Activated CD8-positive, alpha-beta T cell treated with anti-CD3 and anti-CD28 coated beads, Interleukin-2, amount 10 ng/mL, durations not matched to agents 7 days and 5 days (primary cell): ENCODE measurements around the gene DLX6. TPM values are rescaled to one million over a fixed set of nuclear protein-coding genes. Genes with fewer than 3 reads are reported as not detected.
A peak's percentile ranks its signal among the peaks of the same experiment; 100 is the strongest.

ENCODE experiments used
- ATAC-seq: fragments of 150-1000 bp; cut with Tn5 transposase; one replicate; pipeline ENCODE4 v1.10.0; 2021; ENCODE audit warnings: moderate library complexity
- CTCF ChIA-PET: fragments of 350-600 bp; sonication (Branson Sonifier 250); formaldehyde crosslinking; loops from one replicate; lab custom pipeline; 2021; ENCODE audit warnings: antibody characterized with exemption; lab: Charles Lee
- POLR2A ChIA-PET: fragments of 350-600 bp; sonication (Branson Sonifier 250); formaldehyde crosslinking; loops from one replicate; lab custom pipeline; 2021; ENCODE audit warnings: antibody characterized with exemption; lab: Charles Lee
- DNase-seq: peaks from one replicate; pipeline ENCODE4 v3.0.0-alpha.2; 2020
- H3K27ac Mint-ChIP-seq: one replicate; pipeline ENCODE4 v1.8.0; 2021; ENCODE audit warnings: mild to moderate bottlenecking, mixed read lengths
- H3K27me3 Mint-ChIP-seq: one replicate; pipeline ENCODE4 v1.8.0; 2021; ENCODE audit warnings: low read depth, mixed read lengths
- H3K36me3 Mint-ChIP-seq: one replicate; pipeline ENCODE4 v1.8.0; 2021; ENCODE audit warnings: low read depth, mixed read lengths
- H3K4me1 Mint-ChIP-seq: one replicate; pipeline ENCODE4 v1.8.0; 2021; ENCODE audit warnings: low read depth, mixed read lengths
- H3K4me3 Mint-ChIP-seq: one replicate; pipeline ENCODE4 v1.8.0; 2021; ENCODE audit warnings: mild to moderate bottlenecking, mixed read lengths
- H3K9me3 Mint-ChIP-seq: one replicate; pipeline ENCODE4 v1.8.0; 2022; ENCODE audit warnings: mixed read lengths; ENCODE audit not compliant: insufficient read depth
- total RNA-seq, 2 experiments: library from RNA; stranded (reverse); gene quantifications; one replicate each; pipeline ENCODE4 v1.2.3, GENCODE V29; 2021

DLX6 gene
- total RNA-seq, 2 experiments from 2014 or later: not detected

- peaks cover 8% of the 10 kb centered on the region for H3K9me3 Mint-ChIP-seq
- ATAC-seq (no peak), DNase-seq (no peak)
- H3K4me1 Mint-ChIP-seq: no peaks in the 10 kb centered on the region
- no peak overlapping the region for H3K4me3 Mint-ChIP-seq
- H3K27me3 Mint-ChIP-seq: peaks cover 93% of the 10 kb centered on the region
- CTCF ChIA-PET: no interaction called here
- POLR2A ChIA-PET: no interaction called here
- no peak overlapping the region for H3K27ac Mint-ChIP-seq
- peaks cover 6% of the 10 kb centered on the region for H3K36me3 Mint-ChIP-seq
Measured at GRCh38 chr7:96996958-96997511, 8.3 kb upstream of the DLX6 start.

GRCh38 chr7:96997512-96998032, 7.8 kb upstream of the DLX6 start:
- Mint-ChIP-seq H3K4me3 (no peak overlapping the region), H3K4me1 (no peaks in the 10 kb centered on the region), H3K36me3 (peaks cover 6% of the 10 kb centered on the region), H3K27me3 (peaks cover 93% of the 10 kb centered on the region), H3K27ac (no peak overlapping the region), H3K9me3 (peaks cover 8% of the 10 kb centered on the region)
- DNase-seq (no peak), ATAC-seq (no peak)
- POLR2A ChIA-PET: no interaction called here
- CTCF ChIA-PET: no interaction called here

- no peak overlapping the region for H3K27ac Mint-ChIP-seq
- ChIA-PET CTCF (no interaction called here), POLR2A (no interaction called here)
- H3K4me3 Mint-ChIP-seq: no peak overlapping the region
- ATAC-seq: no peak
- no peaks in the 10 kb centered on the region for H3K4me1 Mint-ChIP-seq
- H3K9me3 Mint-ChIP-seq: peaks cover under 1% of the 10 kb centered on the region
- DNase-seq: no peak
- H3K27me3 Mint-ChIP-seq: peaks cover 93% of the 10 kb centered on the region
- peaks cover 9% of the 10 kb centered on the region for H3K36me3 Mint-ChIP-seq
Measured at GRCh38 chr7:96998333-96998732, 7.0 kb upstream of the DLX6 start.

- no peak for DNase-seq
- no peaks in the 10 kb centered on the region for H3K4me1 Mint-ChIP-seq
- peaks cover 9% of the 10 kb centered on the region for H3K36me3 Mint-ChIP-seq
- CTCF ChIA-PET: interaction anchor here (0.8 kb wide), 1 partner anchor 12 kb away, joined by 3 read pairs; no protein-coding TSS in a partner anchor
- H3K9me3 Mint-ChIP-seq: no peaks in the 10 kb centered on the region
- no peak overlapping the region for H3K4me3 Mint-ChIP-seq
- peaks cover 93% of the 10 kb centered on the region for H3K27me3 Mint-ChIP-seq
- peak overlapping the region; percentile 45 for H3K27ac Mint-ChIP-seq
- POLR2A ChIA-PET: no interaction called here
- no peak for ATAC-seq
Measured at GRCh38 chr7:96998744-96999143, 6.6 kb upstream of the DLX6 start.

- Mint-ChIP-seq H3K4me3 (no peak overlapping the region), H3K9me3 (no peaks in the 10 kb centered on the region), H3K27ac (no peak overlapping the region), H3K36me3 (peaks cover 7% of the 10 kb centered on the region), H3K27me3 (peaks cover 83% of the 10 kb centered on the region), H3K4me1 (peaks cover 7% of the 10 kb centered on the region)
- ATAC-seq (no peak), DNase-seq (no peak)
- ChIA-PET POLR2A (interaction anchor here (0.6 kb wide), 1 partner anchor 16 kb away, joined by 3 read pairs; no protein-coding TSS in a partner anchor), CTCF (interaction anchor here (1.5 kb wide), 1 partner anchor 26 kb away, joined by 6 read pairs; no protein-coding TSS in a partner anchor)
Measured at GRCh38 chr7:97001221-97001620, 4.1 kb upstream of the DLX6 start.

DNA sequence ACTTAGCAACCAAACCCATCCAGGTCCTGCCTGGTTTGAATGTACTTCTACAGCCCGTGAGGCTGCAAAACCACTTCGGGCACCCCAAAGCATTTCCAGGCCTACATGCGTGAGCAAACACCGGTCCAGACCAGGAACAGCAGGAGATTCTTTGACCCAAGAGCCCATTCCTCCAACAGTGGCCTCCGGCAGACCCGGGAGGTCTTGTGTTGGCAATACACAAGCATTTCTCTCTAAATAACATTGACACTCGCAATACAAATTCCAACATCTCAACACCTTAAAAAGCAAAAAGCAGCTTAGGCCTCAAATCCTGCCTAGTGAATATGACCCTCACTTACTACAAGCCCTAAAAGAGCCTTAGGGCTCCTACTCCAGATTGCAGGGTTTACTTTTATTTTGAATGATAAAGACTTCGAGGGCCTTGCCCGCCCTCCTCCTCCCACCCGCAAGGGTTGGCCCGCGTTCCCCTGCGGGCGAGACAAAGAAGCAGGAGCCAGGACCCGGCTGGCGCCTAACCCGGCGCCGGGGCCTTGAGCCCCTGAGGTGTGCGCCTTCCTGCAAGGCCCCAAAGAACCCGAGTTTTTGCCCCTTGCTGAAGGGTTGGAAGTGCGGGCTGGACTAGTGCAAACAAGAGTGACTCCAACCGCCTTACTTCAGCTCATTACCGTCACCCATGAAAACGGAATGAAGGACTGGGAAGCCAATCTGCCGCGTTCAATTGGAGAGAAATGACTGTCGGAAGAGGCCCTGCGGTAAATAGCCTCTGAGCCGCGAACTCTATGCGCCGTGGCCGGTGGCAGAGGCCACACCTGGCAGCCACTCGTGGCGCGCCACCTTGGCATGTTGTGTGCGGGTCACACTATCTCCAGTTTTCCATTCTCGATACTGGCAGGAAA, 3.4 kb upstream of the DLX6 start:
- H3K4me3 Mint-ChIP-seq: peak overlapping the region; percentile 8
- no peak for ATAC-seq
- peaks cover 12% of the 10 kb centered on the region for H3K4me1 Mint-ChIP-seq
- CTCF ChIA-PET: interaction anchor here (1.5 kb wide), 1 partner anchor 26 kb away, joined by 6 read pairs; no protein-coding TSS in a partner anchor
- no peaks in the 10 kb centered on the region for H3K9me3 Mint-ChIP-seq
- H3K27ac Mint-ChIP-seq: peak overlapping the region; percentile 25
- peaks cover 80% of the 10 kb centered on the region for H3K27me3 Mint-ChIP-seq
- DNase-seq: no peak
- H3K36me3 Mint-ChIP-seq: peaks cover 5% of the 10 kb centered on the region
- POLR2A ChIA-PET: no interaction called here

DNA sequence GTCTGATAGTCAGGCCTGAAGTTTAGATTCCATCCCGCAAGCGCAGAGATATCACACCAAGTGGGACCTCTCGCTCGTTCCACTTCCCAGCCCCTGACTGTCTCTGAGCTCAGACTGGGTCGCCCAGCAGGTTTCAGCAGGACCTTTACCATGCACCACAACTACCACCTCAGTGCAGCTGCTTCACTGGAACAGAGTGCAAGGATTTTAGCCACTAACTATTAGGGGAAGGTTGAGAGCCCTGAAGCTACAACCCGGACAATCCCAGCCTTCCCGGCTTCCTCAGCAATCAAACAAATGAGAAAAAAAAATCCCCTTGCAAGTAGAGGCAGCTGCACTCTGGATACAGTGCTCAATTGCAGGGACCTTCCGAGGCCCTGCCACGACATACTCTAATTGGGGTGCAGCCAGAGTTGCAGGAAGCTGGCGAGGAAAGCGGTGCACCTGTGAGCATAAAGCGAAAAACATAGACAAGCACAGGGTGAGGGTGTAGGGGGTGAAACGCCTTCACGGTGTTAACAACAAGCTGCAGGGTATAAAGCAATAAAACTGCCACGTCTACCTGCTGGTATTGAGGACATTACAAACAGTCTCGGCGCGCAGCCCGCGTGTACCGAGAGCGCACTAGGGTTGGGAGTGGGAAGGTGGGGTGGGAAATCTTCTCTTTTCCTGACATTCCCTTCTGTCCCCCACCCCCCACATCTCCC, 2.6 kb upstream of the DLX6 start:
- H3K27me3 Mint-ChIP-seq: peaks cover 80% of the 10 kb centered on the region
- H3K4me1 Mint-ChIP-seq: peaks cover 12% of the 10 kb centered on the region
- H3K9me3 Mint-ChIP-seq: no peaks in the 10 kb centered on the region
- ATAC-seq: no peak
- POLR2A ChIA-PET: no interaction called here
- CTCF ChIA-PET: interaction anchor here (1.5 kb wide), 1 partner anchor 25 kb away, joined by 5 read pairs; no protein-coding TSS in a partner anchor
- H3K27ac Mint-ChIP-seq: peak overlapping the region; percentile 55
- no peak for DNase-seq
- H3K36me3 Mint-ChIP-seq: peaks cover 5% of the 10 kb centered on the region
- H3K4me3 Mint-ChIP-seq: peak overlapping the region; percentile 18

GRCh38 chr7:97003262-97004246, 1.8 kb upstream of the DLX6 start:
- H3K9me3 Mint-ChIP-seq: no peaks in the 10 kb centered on the region
- peak overlapping the region; percentile 55 for H3K27ac Mint-ChIP-seq
- POLR2A ChIA-PET: no interaction called here
- peaks cover 12% of the 10 kb centered on the region for H3K4me1 Mint-ChIP-seq
- peak overlapping the region; percentile 18 for H3K4me3 Mint-ChIP-seq
- peaks cover 3% of the 10 kb centered on the region for H3K36me3 Mint-ChIP-seq
- CTCF ChIA-PET: interaction anchor here (1.5 kb wide), 1 partner anchor 24 kb away, joined by 5 read pairs; no protein-coding TSS in a partner anchor
- DNase-seq (no peak), ATAC-seq (no peak)
- H3K27me3 Mint-ChIP-seq: peaks cover 79% of the 10 kb centered on the region

DNA sequence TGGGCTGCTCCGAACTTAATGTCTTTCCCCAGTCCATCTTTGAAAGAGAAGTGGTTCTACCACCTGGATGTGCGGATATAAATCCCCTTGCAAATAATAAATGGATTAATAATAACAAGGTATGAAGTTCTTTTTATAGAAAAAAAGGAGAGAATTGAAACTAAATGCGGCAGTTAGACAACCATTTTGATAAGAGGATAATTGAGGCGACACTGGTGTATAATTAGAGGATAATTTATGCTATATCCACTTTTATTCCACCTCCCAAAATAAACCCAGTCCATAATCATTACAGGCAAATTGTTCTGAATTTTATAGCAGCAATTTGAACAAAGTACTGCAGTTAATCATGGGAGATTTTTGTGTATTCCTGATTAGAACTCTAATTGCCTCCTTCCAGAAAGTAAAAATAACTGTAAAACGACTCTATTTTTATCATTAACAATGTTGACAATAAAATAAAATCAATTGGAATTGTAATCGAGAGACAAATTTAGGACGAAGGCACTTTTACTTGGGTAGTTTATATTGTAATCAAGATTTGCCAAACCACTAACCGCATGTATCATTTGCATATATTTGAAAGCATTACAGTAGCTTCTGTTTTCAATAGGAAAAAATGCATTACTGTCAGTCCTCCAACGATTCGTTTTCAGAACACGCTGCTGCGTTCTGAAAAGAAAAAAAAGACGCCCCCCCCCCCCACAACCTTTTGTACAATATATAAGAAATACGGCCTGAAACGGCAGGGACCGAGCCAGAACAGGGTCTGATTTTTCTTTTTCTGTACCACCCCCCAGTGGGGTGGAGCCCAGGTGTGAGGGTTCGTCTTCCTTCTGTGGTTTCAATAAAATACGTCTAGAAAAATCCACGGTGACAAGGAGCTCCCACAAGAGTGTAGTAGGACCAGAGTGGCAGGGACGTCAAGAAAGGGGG, 838 bp upstream of the DLX6 start:
- Mint-ChIP-seq H3K9me3 (no peaks in the 10 kb centered on the region), H3K36me3 (peaks cover 3% of the 10 kb centered on the region), H3K4me3 (peak overlapping the region; percentile 15), H3K27me3 (peaks cover 77% of the 10 kb centered on the region), H3K4me1 (peaks cover 12% of the 10 kb centered on the region), H3K27ac (no peak overlapping the region)
- ATAC-seq: no peak
- DNase-seq: no peak
- ChIA-PET POLR2A (interaction anchor here (0.6 to 1.2 kb wide), 3 partner anchors 17 to 1740 kb away, joined by 3 read pairs; partner anchors contain the start of gene SDHAF3), CTCF (no interaction called here)
